PFSK-1 (cell line): Measurements from ENCODE around the gene ATAD3B.

Experiments
- FOXP2 ChIP-seq: optimal IDR thresholded peaks from 2 replicates; pipeline ENCODE3; 2011; ENCODE audit warnings: borderline replicate concordance, control low read depth, inconsistent platforms; ENCODE audit not compliant: insufficient read depth; ENCODE audit errors: extremely low read length, extremely low read depth
- POLR2AphosphoS5 ChIP-seq: IDR thresholded peaks from 2 replicates; pipeline ENCODE4 v1.6.1; 2012; ENCODE audit warnings: low read depth, mild to moderate bottlenecking, control low read depth, low read length, moderate library complexity
- SIN3A ChIP-seq: IDR thresholded peaks from 2 replicates; pipeline ENCODE4 v1.6.1; 2012; ENCODE audit warnings: mild to moderate bottlenecking, low read length, moderate library complexity, borderline replicate concordance; ENCODE audit not compliant: insufficient read depth
- TAF1 ChIP-seq: IDR thresholded peaks from 2 replicates; pipeline ENCODE4 v1.6.1; 2012; ENCODE audit warnings: low read length, control low read depth, borderline replicate concordance; ENCODE audit not compliant: insufficient read depth
- TF ChIP-seq, protein P1 (sequence below), 2 experiments: IDR thresholded peaks; 2 replicates each; pipeline versions ENCODE4 v1.6.1 to v1.8.0; 2011 to 2012; ENCODE audit warnings: low read depth in 2 of 2, low read length in 2 of 2, control low read depth in 1 of 2, inconsistent platforms in 1 of 2, mild to moderate bottlenecking in 1 of 2, moderate library complexity in 1 of 2; ENCODE audit not compliant: insufficient read depth in 1 of 2

The ATAD3B gene

DNA sequence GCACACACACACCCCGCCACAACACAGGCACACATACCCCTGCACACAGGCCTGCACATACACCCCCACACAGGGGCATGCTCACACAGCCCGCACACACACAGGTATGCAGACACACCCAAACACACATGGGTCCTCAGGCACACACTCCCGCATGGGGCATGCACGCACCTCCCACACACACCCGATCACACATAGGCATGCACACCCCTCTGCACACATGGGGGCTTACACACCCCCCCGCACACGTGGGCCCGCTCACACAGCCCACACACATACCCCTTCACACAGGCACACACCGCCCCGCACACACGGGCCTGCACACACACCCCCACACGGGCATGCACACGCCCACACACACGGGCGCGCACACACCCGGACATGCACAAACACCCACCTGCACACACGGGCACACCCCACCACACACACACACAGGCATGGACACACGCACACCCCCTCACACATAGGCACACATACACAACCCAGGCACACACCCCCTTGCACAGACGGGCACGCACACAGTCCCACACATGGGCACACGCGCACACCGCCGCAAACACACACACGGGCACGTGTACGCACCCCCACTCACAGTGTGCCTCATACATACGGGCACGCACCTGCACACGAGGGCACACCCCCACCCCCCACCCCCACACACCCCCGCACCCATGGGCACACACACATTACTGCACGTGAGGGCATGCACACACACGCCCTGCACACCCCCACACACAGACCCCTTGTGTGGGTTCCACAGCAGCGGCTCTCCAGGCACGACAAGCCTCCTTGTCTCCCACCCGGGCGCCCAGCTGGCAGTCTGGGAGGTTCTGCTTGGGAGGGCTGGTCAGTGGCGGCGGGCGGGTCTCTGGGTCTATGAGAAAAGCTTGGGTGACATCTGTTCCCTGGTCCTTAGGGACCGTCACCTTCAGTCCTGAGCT, 8.3 kb downstream of the ATAD3B start:
- TF ChIP-seq FOXP2 (no peak), TAF1 (no peak), SIN3A (no peak), POLR2AphosphoS5 (no peak)
- TF ChIP-seq, protein P1, sequence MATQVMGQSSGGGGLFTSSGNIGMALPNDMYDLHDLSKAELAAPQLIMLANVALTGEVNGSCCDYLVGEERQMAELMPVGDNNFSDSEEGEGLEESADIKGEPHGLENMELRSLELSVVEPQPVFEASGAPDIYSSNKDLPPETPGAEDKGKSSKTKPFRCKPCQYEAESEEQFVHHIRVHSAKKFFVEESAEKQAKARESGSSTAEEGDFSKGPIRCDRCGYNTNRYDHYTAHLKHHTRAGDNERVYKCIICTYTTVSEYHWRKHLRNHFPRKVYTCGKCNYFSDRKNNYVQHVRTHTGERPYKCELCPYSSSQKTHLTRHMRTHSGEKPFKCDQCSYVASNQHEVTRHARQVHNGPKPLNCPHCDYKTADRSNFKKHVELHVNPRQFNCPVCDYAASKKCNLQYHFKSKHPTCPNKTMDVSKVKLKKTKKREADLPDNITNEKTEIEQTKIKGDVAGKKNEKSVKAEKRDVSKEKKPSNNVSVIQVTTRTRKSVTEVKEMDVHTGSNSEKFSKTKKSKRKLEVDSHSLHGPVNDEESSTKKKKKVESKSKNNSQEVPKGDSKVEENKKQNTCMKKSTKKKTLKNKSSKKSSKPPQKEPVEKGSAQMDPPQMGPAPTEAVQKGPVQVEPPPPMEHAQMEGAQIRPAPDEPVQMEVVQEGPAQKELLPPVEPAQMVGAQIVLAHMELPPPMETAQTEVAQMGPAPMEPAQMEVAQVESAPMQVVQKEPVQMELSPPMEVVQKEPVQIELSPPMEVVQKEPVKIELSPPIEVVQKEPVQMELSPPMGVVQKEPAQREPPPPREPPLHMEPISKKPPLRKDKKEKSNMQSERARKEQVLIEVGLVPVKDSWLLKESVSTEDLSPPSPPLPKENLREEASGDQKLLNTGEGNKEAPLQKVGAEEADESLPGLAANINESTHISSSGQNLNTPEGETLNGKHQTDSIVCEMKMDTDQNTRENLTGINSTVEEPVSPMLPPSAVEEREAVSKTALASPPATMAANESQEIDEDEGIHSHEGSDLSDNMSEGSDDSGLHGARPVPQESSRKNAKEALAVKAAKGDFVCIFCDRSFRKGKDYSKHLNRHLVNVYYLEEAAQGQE (IDR thresholded peaks at IDR 0.05; ENCODE audit: insufficient read depth in 1 of 2, low read depth in 2 of 2, low read length in 2 of 2): no peak

DNA sequence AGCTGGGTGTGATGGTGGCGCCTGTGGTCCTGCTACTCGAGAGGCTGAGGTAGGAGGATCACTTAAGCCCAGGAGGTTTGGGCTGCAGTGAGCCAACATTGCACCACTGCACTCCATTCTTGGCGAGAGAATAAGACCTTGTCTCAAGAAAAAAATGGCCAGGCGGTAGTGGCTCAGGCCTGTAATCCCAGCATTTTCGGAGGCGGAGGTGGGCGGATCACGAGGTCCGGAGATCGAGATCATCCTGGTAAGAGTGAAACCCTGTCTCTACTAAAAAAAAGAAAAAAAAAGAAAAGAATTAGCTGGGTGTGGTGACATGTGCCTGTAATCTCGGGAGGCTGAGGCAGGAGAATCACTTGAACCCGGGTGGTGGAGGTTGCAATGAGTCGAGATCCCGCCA, 11.3 kb downstream of the ATAD3B start:
- TF ChIP-seq FOXP2 (no peak), POLR2AphosphoS5 (no peak), SIN3A (no peak), TAF1 (no peak)
- TF ChIP-seq, protein P1 (IDR thresholded peaks at IDR 0.05; ENCODE audit: insufficient read depth in 1 of 2, low read depth in 2 of 2, low read length in 2 of 2): no peak

GRCh38 chr1:1483714-1484113, 12.1 kb downstream of the ATAD3B start:
- no peak for TF ChIP-seq FOXP2
- no peak for TF ChIP-seq POLR2AphosphoS5
- no peak for TF ChIP-seq TAF1

GRCh38 chr1:1487701-1488100, 16.1 kb downstream of the ATAD3B start:
- no peak for TF ChIP-seq TAF1

GRCh38 chr1:1489231-1489630, 17.7 kb downstream of the ATAD3B start:
- no peak for TF ChIP-seq FOXP2
- no peak for TF ChIP-seq POLR2AphosphoS5
- no peak for TF ChIP-seq TAF1
- TF ChIP-seq, protein P1 (IDR thresholded peaks at IDR 0.05; ENCODE audit: insufficient read depth in 1 of 2, low read depth in 2 of 2, low read length in 2 of 2): no peak
- no peak for TF ChIP-seq SIN3A

DNA sequence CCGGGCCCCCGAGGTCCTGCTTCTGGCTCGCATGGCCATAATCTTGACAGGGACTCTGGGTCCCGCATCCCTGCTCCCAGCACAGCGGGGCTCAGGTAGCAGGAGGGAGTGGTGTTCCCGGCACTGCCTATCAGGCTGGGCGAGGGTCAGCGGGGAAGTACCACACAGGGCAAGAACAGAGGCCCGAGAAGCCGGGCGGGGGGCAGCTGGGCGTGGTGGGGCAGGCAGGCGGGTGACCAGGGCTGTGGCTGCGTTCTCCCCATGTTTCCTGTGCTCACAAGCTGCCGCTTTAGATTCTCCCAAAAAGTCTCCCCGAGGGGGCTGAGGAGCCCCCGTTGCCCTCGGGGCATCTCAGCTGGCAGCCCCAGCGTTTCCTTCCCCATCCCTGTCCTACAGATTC, 18.3 kb downstream of the ATAD3B start:
- TF ChIP-seq, protein P1 (IDR thresholded peaks at IDR 0.05; ENCODE audit: insufficient read depth in 1 of 2, low read depth in 2 of 2, low read length in 2 of 2): no peak
- no peak for TF ChIP-seq FOXP2
- TF ChIP-seq TAF1: no peak
- no peak for TF ChIP-seq POLR2AphosphoS5
- TF ChIP-seq SIN3A: no peak
